ENCODE results near the gene TXNRD1. TPM values are rescaled to one million over a fixed set of nuclear protein-coding genes. Genes with fewer than 3 reads are reported as not detected.

TXNRD1 gene
- total RNA-seq, 4 donors from 2014 or later, result 94.1 to 240 (median 128) TPM

DNA sequence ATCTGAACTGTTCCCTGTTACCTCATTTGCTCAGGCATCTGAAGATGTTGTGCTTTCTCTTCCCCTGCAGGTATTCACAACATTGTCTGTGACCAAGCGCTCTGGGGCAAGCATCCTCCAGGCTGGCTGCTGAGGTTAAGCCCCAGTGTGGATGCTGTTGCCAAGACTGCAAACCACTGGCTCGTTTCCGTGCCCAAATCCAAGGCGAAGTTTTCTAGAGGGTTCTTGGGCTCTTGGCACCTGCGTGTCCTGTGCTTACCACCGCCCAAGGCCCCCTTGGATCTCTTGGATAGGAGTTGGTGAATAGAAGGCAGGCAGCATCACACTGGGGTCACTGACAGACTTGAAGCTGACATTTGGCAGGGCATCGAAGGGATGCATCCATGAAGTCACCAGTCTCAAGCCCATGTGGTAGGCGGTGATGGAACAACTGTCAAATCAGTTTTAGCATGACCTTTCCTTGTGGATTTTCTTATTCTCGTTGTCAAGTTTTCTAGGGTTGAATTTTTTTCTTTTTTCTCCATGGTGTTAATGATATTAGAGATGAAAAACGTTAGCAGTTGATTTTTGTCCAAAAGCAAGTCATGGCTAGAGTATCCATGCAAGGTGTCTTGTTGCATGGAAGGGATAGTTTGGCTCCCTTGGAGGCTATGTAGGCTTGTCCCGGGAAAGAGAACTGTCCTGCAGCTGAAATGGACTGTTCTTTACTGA is 132.9 kb downstream of the TXNRD1 start:
- H3K27ac ChIP-seq, result no peak overlapping the region
- peaks cover 0 to 69% (median 0%) of the 10 kb centered on the region in 3 donors for H3K36me3 ChIP-seq
- H3K27me3 ChIP-seq, result no peaks in the 10 kb centered on the region
- no peak for TF ChIP-seq POLR2A (IDR thresholded peaks at IDR 0.05)
- TF ChIP-seq, protein P1, sequence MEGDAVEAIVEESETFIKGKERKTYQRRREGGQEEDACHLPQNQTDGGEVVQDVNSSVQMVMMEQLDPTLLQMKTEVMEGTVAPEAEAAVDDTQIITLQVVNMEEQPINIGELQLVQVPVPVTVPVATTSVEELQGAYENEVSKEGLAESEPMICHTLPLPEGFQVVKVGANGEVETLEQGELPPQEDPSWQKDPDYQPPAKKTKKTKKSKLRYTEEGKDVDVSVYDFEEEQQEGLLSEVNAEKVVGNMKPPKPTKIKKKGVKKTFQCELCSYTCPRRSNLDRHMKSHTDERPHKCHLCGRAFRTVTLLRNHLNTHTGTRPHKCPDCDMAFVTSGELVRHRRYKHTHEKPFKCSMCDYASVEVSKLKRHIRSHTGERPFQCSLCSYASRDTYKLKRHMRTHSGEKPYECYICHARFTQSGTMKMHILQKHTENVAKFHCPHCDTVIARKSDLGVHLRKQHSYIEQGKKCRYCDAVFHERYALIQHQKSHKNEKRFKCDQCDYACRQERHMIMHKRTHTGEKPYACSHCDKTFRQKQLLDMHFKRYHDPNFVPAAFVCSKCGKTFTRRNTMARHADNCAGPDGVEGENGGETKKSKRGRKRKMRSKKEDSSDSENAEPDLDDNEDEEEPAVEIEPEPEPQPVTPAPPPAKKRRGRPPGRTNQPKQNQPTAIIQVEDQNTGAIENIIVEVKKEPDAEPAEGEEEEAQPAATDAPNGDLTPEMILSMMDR (IDR thresholded peaks at IDR 0.05), result no peak
- DNase-seq, result no peak
- H3K4me1 ChIP-seq, result no peaks in the 10 kb centered on the region
- H3K9me3 ChIP-seq, result no peaks in the 10 kb centered on the region
- H3K4me3 ChIP-seq, result no peak overlapping the region

DNA sequence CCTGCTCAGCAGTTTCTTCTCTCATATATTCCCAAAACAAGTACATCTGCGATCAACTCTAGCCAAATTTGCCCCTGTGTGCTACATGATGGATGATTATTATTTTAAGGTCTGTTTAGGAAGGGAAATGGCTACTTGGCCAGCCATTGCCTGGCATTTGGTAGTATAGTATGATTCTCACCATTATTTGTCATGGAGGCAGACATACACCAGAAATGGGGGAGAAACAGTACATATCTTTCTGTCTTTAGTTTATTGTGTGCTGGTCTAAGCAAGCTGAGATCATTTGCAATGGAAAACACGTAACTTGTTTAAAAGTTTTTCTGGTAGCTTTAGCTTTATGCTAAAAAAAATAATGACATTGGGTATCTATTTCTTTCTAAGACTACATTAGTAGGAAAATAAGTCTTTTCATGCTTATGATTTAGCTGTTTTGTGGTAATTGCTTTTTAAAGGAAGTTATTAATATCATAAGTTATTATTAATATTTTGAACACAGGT is 133.5 kb downstream of the TXNRD1 start:
- H3K4me3 ChIP-seq, result no peak overlapping the region

DNA sequence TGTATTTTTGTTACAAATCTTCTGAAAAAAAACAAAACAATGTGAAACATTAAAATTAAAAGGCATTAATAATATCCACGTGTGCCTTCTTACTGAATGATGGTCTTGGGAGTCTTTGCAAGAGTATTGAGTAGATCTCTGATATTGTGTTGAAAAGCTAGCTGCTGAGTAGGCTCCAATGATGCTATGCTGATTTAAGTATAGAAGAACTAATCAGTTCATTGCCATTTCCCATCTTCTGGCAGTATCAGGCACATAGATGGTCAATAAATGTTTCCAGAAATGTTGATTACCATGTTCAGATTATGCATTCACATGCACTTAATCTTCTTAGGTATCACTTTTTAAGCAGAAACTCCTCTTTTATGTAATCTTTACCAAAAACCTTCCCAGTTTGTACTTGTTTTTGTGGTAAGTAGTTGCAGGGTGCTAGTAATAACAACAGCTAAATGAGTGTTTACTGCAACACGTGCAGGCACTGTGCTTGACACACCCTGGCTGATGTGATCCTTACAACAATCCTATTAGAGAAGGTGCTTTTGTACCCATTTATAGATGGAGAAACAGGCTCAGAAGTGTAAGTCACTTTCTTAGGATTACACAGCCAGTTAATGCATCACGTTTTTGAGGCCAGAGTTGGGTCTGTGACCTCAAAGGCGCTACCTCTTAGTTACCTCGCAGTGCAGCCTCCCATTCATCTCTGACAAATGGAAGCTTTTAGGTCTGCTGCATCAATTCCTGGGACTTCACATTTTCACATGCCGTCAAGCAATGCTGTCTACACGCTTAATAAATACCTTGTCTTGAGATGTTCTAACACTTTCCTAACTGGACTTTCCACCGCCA is 134.9 kb downstream of the TXNRD1 start:
- H3K4me1 ChIP-seq, result no peaks in the 10 kb centered on the region
- peaks cover 0 to 60% (median 0%) of the 10 kb centered on the region in 3 donors for H3K36me3 ChIP-seq
- DNase-seq, result no peak
- H3K27ac ChIP-seq, result no peak overlapping the region
- no peak overlapping the region for H3K4me3 ChIP-seq
- no peaks in the 10 kb centered on the region for H3K27me3 ChIP-seq
- no peaks in the 10 kb centered on the region for H3K9me3 ChIP-seq
- TF ChIP-seq POLR2A (IDR thresholded peaks at IDR 0.05), result no peak

More for the DNA sequence above, 133.5 kb downstream of the TXNRD1 start:
- DNase-seq, result no peak
- Histone ChIP-seq H3K27me3 (no peaks in the 10 kb centered on the region), H3K36me3 (peaks cover 0 to 67% (median 0%) of the 10 kb centered on the region in 3 donors), H3K4me1 (no peaks in the 10 kb centered on the region), H3K27ac (no peak overlapping the region), H3K9me3 (no peaks in the 10 kb centered on the region)
- TF ChIP-seq, protein P1 (IDR thresholded peaks at IDR 0.05), result no peak
- TF ChIP-seq POLR2A (IDR thresholded peaks at IDR 0.05), result no peak

DNA sequence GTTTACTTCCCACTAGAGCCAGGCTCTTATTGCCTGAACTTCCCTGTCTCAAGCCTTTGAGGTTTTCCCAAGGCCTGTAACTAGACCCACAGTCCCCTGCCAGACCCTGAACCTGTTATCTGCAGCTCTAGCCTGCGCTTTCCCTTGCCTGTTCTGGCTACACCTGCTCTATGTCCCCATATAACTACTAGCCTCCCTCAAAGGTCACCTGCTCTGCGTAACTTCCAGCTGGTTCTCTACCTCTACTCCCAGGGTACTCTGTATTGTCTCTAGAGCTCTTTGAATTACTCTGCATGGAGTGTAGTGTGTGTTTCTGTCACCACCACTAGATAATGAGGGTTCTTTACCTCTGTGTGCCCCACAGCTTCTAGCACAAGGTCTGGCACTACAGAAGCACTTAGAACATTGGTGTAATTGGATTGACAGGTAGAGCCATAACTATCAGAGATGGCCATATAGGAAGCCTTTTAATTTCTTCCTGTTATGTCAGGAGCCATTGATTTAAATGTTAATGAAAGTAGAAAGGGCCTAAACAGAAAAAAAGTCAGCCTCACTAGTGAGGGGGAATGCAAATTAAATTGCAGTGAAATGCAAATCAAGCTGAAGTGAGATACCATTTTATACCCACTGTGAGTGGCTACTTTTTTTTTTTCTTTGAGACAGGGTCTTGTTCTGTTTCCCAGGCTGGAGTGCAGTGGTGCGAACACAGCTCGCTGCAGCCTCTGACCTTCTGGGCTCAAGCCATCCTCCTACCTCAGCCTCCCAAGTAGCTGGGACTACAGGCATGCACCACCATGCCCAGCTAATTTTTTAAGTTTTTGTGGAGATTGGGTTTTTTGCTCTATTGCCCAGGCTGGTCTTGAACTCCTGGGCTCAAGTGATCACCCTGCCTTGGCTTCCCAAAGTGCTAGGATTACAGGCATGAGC is 135.7 kb downstream of the TXNRD1 start:
- DNase-seq, result no peak
- no peak for TF ChIP-seq POLR2A (IDR thresholded peaks at IDR 0.05)
- TF ChIP-seq, protein P1 (IDR thresholded peaks at IDR 0.05), result no peak
- peaks cover 0 to 51% (median 0%) of the 10 kb centered on the region in 3 donors for H3K36me3 ChIP-seq

DNA sequence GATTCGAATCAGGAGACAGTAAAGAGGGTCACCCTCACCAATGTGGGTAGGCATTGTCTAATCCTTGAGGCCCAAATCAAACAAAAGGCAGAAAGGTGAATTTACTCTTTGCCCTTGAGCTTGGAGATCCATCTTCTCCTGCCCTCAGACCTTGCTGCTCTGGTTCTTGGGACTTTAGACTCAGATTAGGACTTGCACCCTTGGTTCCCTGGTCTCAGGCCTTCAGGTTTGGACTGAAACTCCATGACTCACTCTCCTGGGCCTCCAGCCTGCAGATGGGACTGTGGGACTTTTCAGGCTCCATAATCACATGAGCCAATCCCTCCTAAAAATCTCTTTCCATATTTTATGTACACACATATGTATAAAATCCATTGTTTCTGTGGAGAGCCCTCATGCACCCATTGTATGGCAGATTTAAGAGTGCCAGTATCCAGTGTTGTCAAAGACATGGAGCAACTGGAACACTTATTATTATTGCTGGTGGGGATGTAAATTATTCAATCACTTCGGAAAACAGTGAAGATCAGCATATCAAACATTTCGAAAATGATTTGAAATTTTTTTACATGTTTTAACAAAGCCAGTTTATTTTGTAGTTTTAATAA is 136.6 kb downstream of the TXNRD1 start:
- Histone ChIP-seq H3K27me3 (no peaks in the 10 kb centered on the region), H3K36me3 (peaks cover 0 to 51% (median 0%) of the 10 kb centered on the region in 3 donors), H3K27ac (no peak overlapping the region), H3K4me1 (no peaks in the 10 kb centered on the region), H3K9me3 (no peaks in the 10 kb centered on the region), H3K4me3 (no peak overlapping the region)
- no peak for DNase-seq
- TF ChIP-seq, protein P1 (IDR thresholded peaks at IDR 0.05), result no peak
- no peak for TF ChIP-seq POLR2A (IDR thresholded peaks at IDR 0.05)

More for the DNA sequence above, 135.7 kb downstream of the TXNRD1 start:
- Histone ChIP-seq H3K27me3 (no peaks in the 10 kb centered on the region), H3K9me3 (no peaks in the 10 kb centered on the region), H3K4me1 (no peaks in the 10 kb centered on the region), H3K4me3 (no peak overlapping the region), H3K27ac (no peak overlapping the region)

Data from Peyer's patch (tissue), 4 donors.